Measurements from ENCODE around the gene OR2H1. TPM values are rescaled to one million over a fixed set of nuclear protein-coding genes. Genes with fewer than 3 reads are reported as not detected.

Gene OR2H1
- total RNA-seq, 2 experiments from 2014 or later: not detected

DNA sequence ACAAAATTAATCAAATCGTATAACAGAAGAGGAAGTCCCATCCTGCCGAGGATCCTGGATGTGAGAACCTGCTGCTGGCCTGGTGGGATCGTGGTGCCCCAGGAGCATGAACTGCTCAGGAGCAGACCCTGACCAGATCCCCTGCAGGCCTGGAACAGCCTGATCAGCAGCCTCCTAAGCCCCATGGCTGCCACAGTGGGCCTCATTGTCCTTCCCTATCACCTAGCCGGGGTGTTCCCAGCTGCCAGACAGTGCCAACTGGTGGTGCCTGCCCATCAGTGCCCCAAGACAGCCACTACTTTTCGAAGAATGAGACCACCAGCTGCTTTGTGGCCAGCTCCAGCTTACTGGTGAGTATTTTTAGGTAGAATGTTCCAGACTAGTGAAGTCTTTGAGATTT is 50.4 kb downstream of the OR2H1 start:
- Histone ChIP-seq H3K4me1 (ENCODE audit: insufficient read depth, low read length) (no peaks in the 10 kb centered on the region), H3K27me3 (ENCODE audit: control insufficient read depth in 1 of 2, insufficient read depth in 2 of 2, low read length in 2 of 2) (peaks cover 0 to 2% of the 10 kb centered on the region in 2 experiments), H3K27ac (ENCODE audit: low read depth in 1 of 2, low read length in 2 of 2) (no peak overlapping the region), H3K9me3 (ENCODE audit: control insufficient read depth in 1 of 2, insufficient read depth in 1 of 2, low read length in 2 of 2) (no peaks in the 10 kb centered on the region), H3K36me3 (ENCODE audit: insufficient read depth, low read length) (no peaks in the 10 kb centered on the region), H3K4me3 (ENCODE audit: low read length) (no peak overlapping the region)
- intact Hi-C loops (cut with DNase I, micrococcal nuclease): no loop called here
- POLR2A ChIA-PET: no interaction called here
- H3K4me3 Mint-ChIP-seq: no peak overlapping the region
- no peaks in the 10 kb centered on the region for H3K36me3 Mint-ChIP-seq (ENCODE audit: low read depth)
- no peak overlapping the region for H3K27ac Mint-ChIP-seq
- no peak for ATAC-seq (ENCODE audit: poor library complexity)
- no peaks in the 10 kb centered on the region for H3K9me3 Mint-ChIP-seq
- no peak for DNase-seq
- CTCF ChIA-PET: no interaction called here
- no peaks in the 10 kb centered on the region for H3K4me1 Mint-ChIP-seq (ENCODE audit: low read depth)
- peaks cover 38% of the 10 kb centered on the region for H3K27me3 Mint-ChIP-seq
- TF ChIP-seq, protein P1, sequence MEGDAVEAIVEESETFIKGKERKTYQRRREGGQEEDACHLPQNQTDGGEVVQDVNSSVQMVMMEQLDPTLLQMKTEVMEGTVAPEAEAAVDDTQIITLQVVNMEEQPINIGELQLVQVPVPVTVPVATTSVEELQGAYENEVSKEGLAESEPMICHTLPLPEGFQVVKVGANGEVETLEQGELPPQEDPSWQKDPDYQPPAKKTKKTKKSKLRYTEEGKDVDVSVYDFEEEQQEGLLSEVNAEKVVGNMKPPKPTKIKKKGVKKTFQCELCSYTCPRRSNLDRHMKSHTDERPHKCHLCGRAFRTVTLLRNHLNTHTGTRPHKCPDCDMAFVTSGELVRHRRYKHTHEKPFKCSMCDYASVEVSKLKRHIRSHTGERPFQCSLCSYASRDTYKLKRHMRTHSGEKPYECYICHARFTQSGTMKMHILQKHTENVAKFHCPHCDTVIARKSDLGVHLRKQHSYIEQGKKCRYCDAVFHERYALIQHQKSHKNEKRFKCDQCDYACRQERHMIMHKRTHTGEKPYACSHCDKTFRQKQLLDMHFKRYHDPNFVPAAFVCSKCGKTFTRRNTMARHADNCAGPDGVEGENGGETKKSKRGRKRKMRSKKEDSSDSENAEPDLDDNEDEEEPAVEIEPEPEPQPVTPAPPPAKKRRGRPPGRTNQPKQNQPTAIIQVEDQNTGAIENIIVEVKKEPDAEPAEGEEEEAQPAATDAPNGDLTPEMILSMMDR (IDR thresholded peaks at IDR 0.05): no peak

DNA sequence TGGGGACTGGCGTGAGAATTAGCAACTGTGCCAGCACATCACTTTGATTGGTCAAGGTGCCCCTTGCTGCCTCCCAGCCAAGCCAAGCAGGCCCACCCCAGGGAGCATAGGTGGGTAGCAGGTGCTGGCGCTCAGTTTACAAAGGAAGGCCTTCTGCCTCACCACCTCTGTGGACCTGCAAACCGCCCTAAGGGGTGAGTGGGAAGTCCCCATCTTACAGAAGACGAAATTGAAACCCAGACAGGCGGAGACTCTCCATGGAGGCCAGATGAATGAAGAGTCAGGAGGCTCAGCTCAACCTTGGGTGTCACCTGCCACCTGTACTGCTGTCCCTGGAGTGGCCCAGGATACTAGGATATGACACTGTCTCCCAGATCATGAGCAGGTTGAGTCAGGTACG is 52.3 kb downstream of the OR2H1 start:
- Mint-ChIP-seq H3K4me3 (no peak overlapping the region), H3K36me3 (ENCODE audit: low read depth) (no peaks in the 10 kb centered on the region), H3K27me3 (peaks cover 23% of the 10 kb centered on the region), H3K27ac (no peak overlapping the region), H3K9me3 (no peaks in the 10 kb centered on the region), H3K4me1 (ENCODE audit: low read depth) (no peaks in the 10 kb centered on the region)
- Histone ChIP-seq H3K27me3 (ENCODE audit: control insufficient read depth in 1 of 2, insufficient read depth in 2 of 2, low read length in 2 of 2) (peaks cover 0 to 2% of the 10 kb centered on the region in 2 experiments), H3K4me1 (ENCODE audit: insufficient read depth, low read length) (no peaks in the 10 kb centered on the region), H3K27ac (ENCODE audit: low read depth in 1 of 2, low read length in 2 of 2) (no peak overlapping the region), H3K36me3 (ENCODE audit: insufficient read depth, low read length) (no peaks in the 10 kb centered on the region), H3K9me3 (ENCODE audit: control insufficient read depth in 1 of 2, insufficient read depth in 1 of 2, low read length in 2 of 2) (no peaks in the 10 kb centered on the region), H3K4me3 (ENCODE audit: low read length) (no peak overlapping the region)
- ChIA-PET CTCF (no interaction called here), POLR2A (no interaction called here)
- no peak for ATAC-seq (ENCODE audit: poor library complexity)
- intact Hi-C loops (cut with DNase I, micrococcal nuclease): no loop called here
- TF ChIP-seq, protein P1 (IDR thresholded peaks at IDR 0.05): no peak
- no peak for DNase-seq

DNA sequence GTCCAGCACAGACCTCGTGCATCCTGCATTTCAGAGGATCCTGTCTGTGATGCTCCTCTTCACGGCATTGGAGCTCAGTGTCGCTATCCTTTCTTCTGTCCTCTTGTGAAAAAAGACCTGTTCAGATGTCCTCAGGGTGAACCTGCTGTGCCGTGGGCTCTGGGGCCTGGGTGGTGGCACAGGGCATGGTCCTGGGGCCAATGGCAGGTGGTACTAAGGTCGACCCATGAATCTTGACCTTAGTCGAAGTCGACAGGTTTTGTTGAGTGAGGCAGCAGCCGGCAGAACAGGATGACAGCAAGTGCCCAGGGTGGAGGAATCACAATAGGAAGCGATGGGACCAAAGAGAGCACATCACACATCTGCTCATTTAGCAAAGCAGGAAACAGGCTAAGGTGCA is 52.8 kb downstream of the OR2H1 start:
- Histone ChIP-seq H3K4me1 (ENCODE audit: insufficient read depth, low read length) (no peaks in the 10 kb centered on the region), H3K36me3 (ENCODE audit: insufficient read depth, low read length) (no peaks in the 10 kb centered on the region), H3K9me3 (ENCODE audit: control insufficient read depth in 1 of 2, insufficient read depth in 1 of 2, low read length in 2 of 2) (no peaks in the 10 kb centered on the region), H3K27me3 (ENCODE audit: control insufficient read depth in 1 of 2, insufficient read depth in 2 of 2, low read length in 2 of 2) (peaks cover 0 to 2% of the 10 kb centered on the region in 2 experiments), H3K4me3 (ENCODE audit: low read length) (no peak overlapping the region), H3K27ac (ENCODE audit: low read depth in 1 of 2, low read length in 2 of 2) (no peak overlapping the region)
- Mint-ChIP-seq H3K27me3 (peaks cover 20% of the 10 kb centered on the region), H3K4me3 (no peak overlapping the region), H3K36me3 (ENCODE audit: low read depth) (no peaks in the 10 kb centered on the region), H3K4me1 (ENCODE audit: low read depth) (no peaks in the 10 kb centered on the region), H3K27ac (no peak overlapping the region), H3K9me3 (no peaks in the 10 kb centered on the region)
- TF ChIP-seq, protein P1 (IDR thresholded peaks at IDR 0.05): no peak
- CTCF ChIA-PET: no interaction called here
- DNase-seq (no peak), ATAC-seq (ENCODE audit: poor library complexity) (no peak)
- intact Hi-C loops (cut with DNase I, micrococcal nuclease): no loop called here
- POLR2A ChIA-PET: no interaction called here

All from CD4-positive, alpha-beta T cell (primary cell).